ENCODE results near the gene SLC29A2.

DNA sequence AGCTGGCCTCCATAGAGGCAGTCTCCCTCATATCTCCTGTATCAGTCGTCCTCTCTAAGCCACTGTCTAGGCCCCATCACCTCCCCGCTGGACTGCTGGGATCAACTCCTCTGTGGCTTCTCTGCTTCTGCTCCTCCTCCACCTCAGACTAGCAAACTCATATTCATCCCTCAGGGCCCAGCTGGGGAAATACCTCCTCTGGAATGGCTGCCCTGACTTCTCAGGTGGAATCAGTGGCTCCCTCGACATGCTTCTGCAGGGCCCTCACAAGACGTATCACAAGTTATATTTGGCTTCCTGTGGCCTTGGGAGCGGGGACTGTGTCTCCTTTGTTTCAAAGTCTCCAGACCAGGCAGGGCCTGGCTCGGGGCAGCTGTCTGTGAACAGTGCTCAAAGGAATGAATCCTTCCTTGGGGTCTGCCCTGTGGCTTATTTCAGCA, 10.0 kb downstream of the SLC29A2 start:
- TF ChIP-seq, protein P1, sequence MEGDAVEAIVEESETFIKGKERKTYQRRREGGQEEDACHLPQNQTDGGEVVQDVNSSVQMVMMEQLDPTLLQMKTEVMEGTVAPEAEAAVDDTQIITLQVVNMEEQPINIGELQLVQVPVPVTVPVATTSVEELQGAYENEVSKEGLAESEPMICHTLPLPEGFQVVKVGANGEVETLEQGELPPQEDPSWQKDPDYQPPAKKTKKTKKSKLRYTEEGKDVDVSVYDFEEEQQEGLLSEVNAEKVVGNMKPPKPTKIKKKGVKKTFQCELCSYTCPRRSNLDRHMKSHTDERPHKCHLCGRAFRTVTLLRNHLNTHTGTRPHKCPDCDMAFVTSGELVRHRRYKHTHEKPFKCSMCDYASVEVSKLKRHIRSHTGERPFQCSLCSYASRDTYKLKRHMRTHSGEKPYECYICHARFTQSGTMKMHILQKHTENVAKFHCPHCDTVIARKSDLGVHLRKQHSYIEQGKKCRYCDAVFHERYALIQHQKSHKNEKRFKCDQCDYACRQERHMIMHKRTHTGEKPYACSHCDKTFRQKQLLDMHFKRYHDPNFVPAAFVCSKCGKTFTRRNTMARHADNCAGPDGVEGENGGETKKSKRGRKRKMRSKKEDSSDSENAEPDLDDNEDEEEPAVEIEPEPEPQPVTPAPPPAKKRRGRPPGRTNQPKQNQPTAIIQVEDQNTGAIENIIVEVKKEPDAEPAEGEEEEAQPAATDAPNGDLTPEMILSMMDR (IDR thresholded peaks at IDR 0.05): no peak
- TF ChIP-seq POLR2A (IDR thresholded peaks at IDR 0.05): no peak

Data from tibial nerve (tissue), 3 donors.